NCI-H1436 (cell line): Measurements from ENCODE around the gene SNRPA1.
"Not testable (repeated sequence)": the region's sequence is repeated elsewhere in the genome, so short reads cannot be mapped to it uniquely, and the experiment has no call there.

ENCODE experiments used
- DNase-seq: peaks from one replicate; lab custom pipeline; 2025; lab: John Stamatoyannopoulos, UW

SNRPA1 gene

DNA sequence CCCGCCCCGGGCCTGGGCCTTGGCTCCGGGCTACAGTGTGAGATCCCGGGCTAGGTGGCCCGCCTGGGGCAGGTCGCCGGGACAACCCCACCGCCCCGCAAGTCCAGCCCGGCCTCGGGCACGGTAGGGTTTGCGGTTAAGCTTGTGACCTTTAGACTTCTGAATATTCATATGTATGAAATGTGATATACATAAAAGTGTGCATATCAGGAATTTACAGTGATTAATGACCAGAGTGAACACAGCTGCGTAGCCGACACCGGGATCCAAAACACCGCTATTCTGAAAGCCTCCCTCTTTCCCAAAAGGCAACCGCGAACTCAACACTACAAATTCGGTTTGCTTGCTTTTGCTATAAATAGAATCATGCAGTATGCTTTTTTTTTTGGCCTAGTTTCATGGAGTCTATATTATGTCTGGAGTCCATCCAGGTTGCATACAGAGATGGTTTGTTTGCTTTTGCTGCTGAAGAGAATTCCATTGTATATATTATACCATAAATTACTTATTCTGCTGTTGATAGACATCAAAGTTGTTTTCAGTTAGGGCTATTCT, 636 bp upstream of the SNRPA1 start:
- DNase-seq = no peak

DNA sequence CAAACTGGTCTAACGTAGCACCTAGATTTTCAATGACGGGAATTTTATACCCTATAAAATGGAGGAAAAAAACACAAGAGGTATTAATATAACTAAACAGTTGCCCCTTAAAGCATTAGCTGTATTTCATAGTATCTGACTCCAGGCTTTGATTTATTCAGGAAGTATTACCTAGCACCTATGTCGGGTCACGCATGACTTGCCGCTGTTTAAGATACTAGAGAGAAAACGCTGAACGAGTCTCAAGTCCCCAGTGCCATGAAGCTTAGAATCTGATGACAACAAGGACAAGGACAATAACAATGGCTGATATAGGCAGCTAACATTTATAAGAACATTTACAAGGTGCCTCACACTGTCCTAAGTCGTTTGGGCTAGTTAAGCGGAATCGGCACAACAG, 1.9 kb downstream of the SNRPA1 start:
- no peak for DNase-seq

DNA sequence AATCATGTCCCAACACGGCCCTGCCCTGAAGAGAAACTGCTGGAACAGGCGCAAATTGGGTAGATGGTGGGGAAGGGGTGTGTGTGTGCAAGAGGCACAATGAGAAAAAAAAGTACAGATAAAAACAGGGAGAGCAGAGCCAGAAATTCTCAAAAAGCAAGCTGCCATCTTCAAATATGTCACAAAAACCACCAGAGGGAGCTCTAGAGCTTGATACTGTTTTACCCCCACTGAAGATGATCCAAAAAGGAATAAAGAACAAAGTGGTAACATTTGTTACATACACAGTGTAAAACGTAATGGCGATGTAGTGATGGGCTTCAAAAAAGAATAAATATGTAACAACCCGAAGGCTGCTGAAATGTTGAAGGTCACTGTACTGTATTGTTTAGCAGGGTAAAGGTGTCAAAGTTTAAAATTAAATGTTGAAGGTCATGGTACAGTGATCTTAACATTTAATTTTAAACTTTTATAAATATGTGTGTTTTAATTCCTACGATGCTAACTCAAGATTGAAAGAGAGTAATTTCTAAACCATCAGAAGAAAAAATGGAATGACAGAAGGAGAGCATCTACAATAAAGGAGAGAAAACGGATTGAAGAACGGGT, 6.0 kb downstream of the SNRPA1 start:
- DNase-seq = peak; percentile 21

DNA sequence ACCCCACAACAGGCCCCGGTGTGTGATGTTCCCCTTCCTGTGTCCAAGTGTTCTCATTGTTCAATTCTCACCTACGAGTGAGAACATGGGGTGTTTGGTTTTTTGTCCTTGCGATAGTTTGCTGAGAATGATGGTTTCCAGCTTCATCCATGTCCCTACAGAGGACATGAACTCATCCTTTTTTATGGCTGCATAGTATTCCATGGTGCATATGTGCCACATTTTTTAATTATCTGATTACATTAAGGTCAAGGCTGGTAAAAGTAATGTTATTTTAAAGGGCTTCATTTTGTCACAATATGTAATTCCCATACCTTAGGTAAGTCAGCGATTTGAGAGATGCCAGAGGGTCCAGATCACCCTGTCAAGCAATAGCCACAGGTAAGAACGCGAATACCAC, 7.7 kb downstream of the SNRPA1 start:
- DNase-seq = not testable (repeated sequence)

DNA sequence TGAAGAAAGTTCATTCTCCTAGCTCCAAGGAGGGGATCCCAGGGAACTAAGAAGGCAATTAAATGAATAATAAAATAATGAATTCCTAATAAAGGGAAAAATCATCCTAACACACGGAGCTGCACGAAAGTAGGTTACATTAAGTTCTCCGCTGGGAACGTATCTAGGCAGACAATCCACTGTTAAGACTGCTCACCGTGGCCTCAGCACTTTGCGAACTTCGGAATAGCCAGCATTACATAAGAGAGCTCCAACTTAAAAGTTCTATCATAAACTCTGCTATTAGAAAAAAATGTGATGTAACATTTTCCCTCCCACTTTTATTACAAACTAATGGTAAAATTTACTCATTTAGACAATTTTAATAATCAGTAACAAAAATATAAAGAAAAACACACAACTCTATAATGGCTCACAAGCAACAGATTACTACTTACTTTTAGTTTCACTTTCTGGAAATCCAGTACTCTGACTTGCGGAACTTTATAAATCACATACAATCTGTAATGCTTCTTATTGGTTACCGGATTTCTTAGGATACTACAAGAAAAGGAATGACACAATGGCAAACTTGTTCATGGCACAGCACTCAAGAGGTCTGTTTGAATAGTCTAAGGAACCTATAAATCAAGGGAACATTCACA, 8.5 kb downstream of the SNRPA1 start:
- no peak for DNase-seq

DNA sequence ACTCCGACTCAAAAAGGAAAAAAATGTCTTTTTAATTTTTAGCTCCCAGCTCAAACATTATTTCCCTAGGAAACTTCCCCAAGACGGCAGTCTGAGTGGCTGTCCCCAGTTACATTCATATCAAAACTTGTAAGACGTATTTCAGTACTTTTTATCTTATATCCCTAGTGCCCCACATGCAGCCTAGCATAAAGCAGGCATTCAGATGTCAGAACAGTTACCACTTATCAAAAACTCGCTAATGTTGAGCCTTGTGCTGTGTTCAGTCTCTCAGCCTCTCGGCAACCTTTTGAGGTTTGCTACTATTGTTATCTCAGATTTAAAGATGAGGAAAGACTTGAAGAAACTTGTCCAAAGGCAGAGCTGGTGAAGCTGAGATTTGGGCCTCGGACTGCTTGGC, 11.1 kb downstream of the SNRPA1 start:
- no peak for DNase-seq

DNA sequence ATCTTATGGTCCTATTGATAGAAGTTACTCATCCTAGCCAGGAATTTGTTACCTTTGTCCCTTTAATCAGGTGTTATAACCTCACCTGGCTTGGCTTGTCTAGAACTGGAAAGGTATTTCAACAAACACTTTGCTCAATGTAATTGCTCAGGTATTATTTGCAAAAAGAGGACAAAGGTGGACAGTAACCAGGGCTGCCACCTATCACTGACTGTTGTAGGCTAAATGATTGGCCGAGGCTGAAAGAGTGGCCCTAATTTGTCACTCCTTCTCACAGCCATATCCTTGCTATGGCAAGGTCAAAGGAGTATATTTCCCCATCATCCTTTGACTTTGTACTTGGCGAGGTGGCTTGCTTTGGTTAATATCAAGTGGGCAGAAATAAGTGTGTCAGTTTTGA, 15.0 kb downstream of the SNRPA1 start:
- no peak for DNase-seq

DNA sequence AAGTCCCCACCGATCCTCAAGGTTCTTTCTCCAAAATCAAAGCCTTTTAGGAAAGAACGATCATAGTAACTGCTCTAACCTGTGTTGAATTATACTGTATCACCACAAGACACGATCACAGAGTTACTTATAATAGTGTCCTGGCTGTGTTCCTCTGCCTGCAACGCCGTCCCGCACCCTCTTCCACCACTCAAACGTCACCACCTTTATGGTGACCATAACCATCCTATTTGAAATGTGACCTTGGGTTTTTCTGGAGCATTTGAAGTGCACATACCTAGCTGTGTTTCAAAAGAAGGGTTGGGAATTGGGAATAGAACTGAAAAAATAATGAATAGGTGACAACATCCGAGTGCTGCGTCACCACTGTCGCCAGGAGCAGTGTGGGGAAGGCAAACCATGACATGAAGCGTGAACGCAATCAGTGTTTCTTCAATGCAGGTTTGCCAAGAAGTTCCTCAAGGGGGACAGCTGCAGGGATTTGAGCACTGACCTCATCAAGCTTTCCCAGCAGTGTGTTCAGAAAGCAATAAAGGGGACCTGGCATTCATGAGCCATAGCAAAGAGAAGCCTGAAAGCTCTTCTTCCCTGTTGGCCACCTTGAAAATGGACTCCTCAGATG, 17.0 kb downstream of the SNRPA1 start:
- DNase-seq = no peak

DNA sequence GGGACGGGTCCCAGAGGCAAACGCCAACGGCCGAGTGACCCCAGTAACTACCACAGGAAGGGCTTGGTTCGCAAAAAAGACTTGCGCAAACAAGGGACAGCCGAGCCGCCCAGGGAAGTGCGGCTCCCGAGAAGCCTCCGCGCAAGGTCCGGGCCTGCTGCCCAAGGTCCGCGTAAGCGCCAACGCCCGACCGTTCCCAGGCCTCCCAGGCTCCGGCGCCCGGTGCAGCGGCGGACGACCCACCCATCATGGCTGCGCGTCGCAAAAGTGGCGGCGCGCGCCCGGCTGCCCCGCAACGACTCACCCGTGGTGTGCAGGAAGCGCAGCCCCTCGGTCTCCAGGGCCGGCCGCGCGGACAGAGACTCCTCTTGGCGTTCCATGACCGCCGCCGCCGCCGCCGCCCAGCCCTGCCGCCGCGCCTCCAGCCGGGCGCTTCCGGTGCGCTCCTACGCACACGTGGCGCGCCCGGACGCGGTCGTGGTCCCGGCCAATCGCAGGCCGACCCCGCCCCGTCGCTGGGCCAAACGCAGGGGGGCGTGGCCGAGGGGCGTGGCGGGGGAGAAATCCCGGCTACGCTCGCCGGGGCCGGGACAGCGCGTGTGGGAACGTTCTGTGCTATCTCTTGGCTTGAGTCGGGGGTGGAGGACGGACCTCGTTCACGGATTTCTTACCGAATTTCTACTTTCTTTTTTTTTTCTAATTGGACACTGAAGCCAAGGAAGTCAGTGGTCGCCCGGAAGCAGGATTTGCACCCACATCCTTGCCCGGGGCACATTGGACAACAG, 17.8 kb downstream of the SNRPA1 start, which contains the start of gene SELENOS:
Gene SELENOS (minus strand): TSS at position 448 of the 785 bp plus-strand sequence. CDS start 68 bp downstream, at position 380.
- peak; percentile 61 for DNase-seq

DNA sequence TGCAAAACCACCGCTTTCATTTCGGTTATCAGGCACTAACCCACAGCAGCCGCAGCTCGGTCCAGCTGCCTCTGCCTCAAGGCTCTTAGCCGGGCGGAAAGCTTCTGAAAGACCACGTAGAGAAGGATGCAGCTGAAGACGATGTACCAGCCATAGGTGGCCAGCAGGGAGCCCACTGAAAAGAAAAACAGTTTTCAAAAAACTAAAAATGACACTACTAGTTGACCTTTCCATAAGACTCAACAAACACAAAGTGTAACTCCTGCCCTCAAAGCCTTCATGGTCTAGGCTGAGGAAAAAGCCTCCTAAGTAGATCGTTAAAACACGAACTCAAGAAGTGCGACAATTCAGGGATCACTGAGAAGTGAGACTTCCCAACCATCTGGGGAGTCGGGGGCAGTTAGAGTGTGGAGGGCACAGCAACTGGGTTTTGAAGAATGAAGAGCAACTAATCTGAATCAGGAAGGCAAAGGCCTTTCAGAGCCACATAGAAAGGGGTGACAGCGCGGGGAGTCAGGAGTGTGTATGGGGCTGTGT, 18.5 kb downstream of the SNRPA1 start:
- DNase-seq = no peak

DNA sequence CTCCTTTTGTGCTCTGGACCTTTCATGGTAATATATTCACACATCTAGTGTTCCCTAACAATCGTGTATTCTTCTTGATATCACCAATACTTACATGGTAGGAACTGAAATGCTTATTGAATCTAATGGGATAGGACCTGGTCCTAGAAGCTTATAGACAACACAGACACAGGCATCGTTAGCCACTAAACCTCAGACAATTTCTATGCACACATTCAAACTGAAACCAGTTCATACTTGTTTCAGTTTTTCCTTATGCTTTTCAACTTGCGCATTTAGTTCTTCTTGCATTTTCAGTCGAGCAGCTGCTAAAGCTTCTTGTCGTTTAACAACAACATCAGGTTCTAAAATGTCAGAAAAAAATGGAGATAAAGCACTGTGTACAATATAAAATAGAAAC, 20.0 kb downstream of the SNRPA1 start:
- no peak for DNase-seq

DNA sequence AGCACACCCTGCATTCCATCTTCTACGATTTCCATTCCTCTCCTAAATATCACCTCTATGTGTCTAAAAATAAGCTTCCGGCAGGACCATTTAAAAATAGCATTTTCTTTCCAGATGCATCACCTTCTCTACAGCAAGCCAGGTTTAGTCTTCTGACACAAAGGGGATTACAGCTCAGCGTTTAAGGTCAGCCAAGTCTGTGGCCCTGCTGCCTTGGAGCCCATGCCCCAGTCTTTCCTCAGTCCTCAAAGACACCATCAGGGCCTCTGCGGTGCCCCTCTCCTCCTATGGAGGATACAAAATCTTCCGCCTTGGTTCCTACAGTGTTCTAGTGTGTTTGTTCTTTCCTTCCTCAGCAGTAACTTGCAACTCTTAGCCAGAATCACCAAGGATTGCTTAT, 21.5 kb downstream of the SNRPA1 start:
- no peak for DNase-seq

DNA sequence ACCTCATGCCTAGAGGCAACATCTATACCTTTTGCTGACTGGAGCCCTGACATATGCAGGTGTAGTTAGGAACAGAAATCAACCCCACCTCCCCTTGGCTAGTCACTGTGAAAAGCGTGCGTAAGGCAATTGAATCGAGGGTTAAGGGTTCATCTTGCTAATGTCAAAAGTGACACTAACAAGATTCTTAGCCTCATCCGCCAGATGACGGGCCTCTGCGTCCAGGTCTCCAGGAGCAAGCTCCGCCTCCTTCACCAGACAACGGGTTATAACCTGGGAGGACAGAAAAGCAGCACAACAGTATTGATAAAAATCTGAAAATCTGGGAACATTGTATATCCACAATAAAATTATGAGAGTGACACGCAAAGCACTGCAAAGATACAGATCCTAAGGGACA, 22.5 kb downstream of the SNRPA1 start:
- no peak for DNase-seq

DNA sequence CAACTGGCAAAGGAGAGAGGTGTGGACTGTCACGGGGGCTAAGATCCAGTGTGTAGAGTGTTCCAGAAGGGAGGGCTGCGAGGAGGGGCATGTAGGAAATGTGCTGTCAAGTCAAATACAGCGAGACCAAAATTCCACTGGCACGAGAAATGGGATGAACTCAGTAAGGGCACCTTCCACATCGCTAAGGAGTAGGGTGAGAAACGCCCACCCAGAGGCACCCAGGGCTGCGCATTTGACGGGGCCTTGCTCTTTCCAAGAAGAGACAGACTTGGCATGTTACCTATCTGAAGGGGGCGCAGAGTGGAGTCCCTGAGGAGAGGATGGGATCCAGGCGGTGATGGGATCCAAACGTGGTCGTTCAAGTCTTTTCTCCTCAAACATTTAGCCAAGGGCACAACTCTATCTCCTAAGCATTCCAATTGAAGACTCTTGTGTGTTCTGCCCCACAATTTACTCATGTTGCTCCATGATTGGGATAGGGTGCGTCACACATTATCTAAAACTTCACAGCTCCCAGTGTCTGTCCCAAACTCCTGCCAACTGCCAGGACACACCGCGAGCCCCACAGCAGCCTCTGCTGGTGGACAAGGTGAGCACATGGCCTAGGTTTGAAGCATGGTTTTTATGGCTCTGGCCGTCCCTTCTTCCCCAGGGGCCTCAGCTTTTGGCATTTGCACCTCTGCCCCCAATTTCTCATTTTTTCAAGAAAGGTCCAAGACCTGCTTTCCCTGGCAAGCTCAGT, 25.4 kb downstream of the SNRPA1 start:
- no peak for DNase-seq

DNA sequence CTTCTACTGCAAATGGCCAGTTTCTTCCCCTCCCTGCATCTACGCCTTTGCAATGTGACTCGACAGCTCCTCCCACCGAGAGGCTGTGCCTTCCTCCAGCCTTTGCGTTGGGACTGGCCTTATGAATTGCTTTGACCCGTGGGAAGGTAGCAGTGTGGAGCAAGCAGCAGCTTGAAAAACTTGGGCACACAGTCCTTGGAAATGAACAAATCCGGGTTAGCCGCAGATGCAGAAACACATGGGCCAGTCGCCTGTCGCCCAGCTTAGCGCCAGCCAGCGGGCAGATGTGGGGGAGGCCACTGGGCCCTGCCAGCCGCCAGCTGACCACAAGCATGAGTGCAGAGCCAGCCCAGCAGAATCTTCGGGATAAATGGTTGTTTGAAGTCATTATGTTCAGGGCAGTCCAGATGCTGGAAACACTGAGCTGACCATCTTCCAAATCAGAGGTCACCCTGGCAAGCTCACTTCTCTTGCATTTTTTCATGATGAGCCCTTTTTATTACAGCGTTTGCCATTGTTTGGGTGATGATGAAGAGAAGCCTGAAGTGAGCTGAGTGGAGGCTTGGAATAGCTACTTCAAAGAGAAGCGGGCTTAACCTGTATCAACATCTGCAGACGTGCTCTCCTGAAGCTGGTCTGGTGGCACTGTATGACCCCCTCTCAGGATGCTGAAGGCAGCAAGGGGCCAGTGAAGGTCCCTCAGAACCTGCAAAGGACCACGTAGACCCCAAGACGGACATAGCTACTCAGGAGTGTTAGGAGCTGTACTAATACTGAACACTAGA, 27.5 kb downstream of the SNRPA1 start:
- DNase-seq = no peak

DNA sequence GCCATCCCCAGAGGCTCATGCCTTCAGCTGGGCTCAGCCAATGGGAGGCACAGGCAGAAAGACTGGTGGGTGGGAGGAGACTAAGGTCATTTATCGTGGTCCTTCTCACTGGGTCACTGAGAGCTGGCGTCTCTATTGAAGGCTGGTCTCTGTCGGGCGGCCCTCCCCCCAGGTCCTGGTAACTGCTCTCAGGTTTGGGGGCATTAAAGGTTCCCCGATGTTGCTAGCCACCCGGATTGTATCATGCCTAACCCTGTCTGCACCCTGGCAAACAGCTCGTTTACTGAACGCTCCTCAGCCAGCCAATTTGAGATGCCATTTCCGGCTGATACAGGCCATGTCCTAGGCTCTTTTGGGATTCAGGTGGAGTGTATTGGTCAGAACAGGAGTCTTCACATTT, 28.3 kb downstream of the SNRPA1 start:
- DNase-seq = no peak

DNA sequence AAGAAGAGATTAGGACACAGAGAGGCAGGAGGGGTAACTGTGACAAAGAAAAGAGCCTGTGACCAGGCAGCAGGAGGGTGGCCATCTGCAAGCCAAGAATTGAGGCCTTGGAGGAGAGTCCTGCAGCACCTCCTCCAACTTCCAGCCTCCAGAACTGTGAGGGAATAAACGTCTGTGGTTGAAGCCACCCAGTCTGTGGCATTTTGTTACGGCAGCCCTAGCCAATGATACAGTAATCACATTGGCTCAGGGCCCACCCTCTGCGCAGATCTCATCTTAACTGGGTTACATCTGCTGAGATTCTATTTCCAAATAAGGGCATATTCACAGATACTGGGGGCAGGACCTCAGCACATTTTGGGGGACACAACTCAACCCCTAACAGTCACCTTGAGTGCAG, 29.0 kb downstream of the SNRPA1 start:
- DNase-seq = no peak

DNA sequence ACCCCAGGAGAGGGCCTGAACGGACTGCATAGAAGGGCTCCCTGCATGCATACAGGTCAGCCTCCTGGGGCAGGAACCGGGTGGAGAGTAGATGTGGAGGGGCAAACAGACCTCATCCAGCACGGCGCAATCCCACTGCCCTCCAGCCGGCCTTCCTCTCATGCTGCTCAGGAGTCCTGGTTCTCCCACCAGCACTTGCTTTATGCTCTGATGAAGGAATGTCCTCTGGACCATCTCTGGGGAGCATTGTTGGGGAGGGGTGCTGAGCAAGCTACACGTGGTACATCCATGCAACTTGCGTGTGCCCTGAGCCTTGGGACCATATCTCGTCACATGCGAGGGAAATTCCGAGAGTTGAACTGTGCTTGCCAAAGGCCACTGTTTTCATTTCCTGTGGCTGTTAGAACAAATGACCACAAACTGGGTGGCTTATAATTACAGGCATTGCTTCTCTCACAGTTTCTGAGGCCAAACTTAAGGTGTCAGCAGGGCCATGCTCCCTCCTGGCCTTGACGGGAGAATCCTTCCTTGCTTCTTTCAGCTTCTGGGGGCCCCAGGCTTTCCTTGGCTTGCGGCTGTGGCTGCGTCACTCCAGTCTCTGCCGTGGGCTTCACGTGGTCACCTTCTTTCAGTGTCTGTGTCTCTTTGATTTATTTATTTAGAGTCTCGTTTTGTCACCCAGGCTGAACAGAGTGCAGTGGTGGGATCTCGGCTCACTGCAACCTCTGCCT, 30.0 kb downstream of the SNRPA1 start:
- no peak for DNase-seq

DNA sequence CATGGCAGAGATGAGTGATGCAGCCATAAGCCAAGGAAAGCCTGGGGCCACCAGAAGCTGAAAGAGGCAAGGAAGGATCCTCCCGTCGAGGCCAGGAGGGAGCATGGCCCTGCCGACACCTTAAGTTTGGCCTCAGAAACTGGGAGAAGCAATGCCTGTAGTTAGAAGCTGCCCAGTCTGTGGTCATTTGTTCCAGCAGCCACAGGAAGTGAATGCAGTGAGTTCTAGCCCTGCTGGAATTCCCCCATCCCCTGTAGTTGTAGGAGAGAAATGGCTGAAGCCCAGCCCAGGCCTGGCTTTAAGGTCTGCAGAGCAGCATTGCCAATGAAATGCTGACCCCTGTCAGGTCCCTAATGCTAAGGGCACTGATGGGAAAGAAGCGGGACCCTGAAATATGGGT, 31.0 kb downstream of the SNRPA1 start:
- no peak for DNase-seq

DNA sequence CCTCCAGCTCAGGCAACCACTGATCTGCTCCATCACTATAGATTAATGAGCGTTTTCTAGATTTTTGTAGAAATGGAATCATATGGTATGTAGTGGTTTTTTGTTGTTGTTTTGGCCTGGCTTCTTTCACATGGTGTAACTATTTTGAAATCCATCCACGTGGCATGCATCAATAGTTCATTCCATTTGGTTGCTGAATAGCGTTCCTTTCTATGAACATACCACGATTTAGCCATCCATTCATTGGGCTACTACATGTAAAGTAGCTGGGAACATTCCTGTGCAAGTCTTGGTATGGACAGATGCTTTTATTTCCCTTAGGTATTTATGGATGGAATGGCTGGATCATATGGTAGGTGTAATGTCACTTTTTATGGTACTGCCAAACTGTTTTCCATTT, 32.5 kb downstream of the SNRPA1 start:
- no peak for DNase-seq
